ENCODE data around the gene STKLD1.

STKLD1 gene

DNA sequence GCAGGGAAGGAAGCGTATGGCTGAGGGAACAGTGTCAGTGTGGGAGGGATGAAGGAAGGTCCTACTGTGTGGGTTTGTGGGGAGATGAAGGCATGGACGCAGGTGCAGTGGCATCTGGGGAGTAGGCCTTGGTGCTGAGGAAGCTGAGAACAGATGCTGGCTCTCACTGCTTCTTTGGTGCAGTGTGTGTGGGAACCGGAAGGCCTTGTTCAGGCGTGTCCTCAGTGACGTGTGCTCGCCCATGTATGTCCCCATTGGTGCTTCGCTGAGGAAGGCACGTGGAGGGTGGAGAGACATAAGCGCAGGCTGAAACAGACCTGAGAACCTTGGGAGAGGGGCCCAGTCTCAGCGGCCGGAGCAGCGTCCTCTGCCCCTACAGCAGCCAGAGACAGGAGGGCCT is 64.7 kb downstream of the STKLD1 start:
- H2BK120ac ChIP-seq (ENCODE audit: low read depth, low read length), result no peak overlapping the region
- H3K23ac ChIP-seq (ENCODE audit: low read depth, low read length, poor library complexity), result peak overlapping the region; percentile 34
- no peak overlapping the region for H3K14ac ChIP-seq (ENCODE audit: low read length)
- no peak overlapping the region for H3K27ac ChIP-seq (replicated peaks; ENCODE audit: low read length)
- no peaks in the 10 kb centered on the region for H3K9me3 ChIP-seq (replicated peaks in 1 of 2; ENCODE audit: control insufficient read depth in 2 of 2, insufficient read depth in 1 of 2, low read depth in 1 of 2, low read length in 2 of 2)
- H2BK5ac ChIP-seq (ENCODE audit: low read length), result peak overlapping the region; percentile 71
- no peak for DNase-seq (ENCODE audit: low spot score)
- no peak overlapping the region for H4K8ac ChIP-seq (ENCODE audit: low read depth, low read length)
- peak overlapping the region; percentile 30 for H2BK12ac ChIP-seq (ENCODE audit: low read length)
- no peak overlapping the region for H2BK15ac ChIP-seq (ENCODE audit: low read length)
- no peak overlapping the region for H3K4me3 ChIP-seq (ENCODE audit: low read length in 2 of 2)
- H3K18ac ChIP-seq (ENCODE audit: low read length), result no peak overlapping the region
- no peaks in the 10 kb centered on the region for H3K36me3 ChIP-seq (replicated peaks in 1 of 2; ENCODE audit: control insufficient read depth in 2 of 2, insufficient read depth in 2 of 2, low read length in 2 of 2)
- no peaks in the 10 kb centered on the region for H3K27me3 ChIP-seq (ENCODE audit: control insufficient read depth in 3 of 3, insufficient read depth in 3 of 3, low read depth in 1 of 3, low read length in 3 of 3)
- H3K79me1 ChIP-seq (ENCODE audit: low read depth, low read length), result no peaks in the 10 kb centered on the region
- H2AK5ac ChIP-seq (ENCODE audit: low read depth, low read length), result no peak overlapping the region
- H3K4me2 ChIP-seq (ENCODE audit: insufficient read depth, low read length, poor library complexity, severe bottlenecking), result no peak overlapping the region
- no peak overlapping the region for H3K4ac ChIP-seq (ENCODE audit: low read length)
- H3K4me1 ChIP-seq (ENCODE audit: control insufficient read depth in 2 of 2, insufficient read depth in 1 of 2, low read depth in 1 of 2, low read length in 2 of 2), result no peaks in the 10 kb centered on the region
- H2AFZ ChIP-seq (ENCODE audit: low read length), result no peak overlapping the region
- H4K91ac ChIP-seq (ENCODE audit: low read depth, low read length, poor library complexity), result no peak overlapping the region
- H3K9ac ChIP-seq (ENCODE audit: low read depth, low read length, poor library complexity), result peak overlapping the region; percentile 77
- no CpG with 5 or more reads among the region's 12 CpGs for WGBS, 2 donors (ENCODE audit: extremely low coverage in 2 of 2, insufficient read length in 2 of 2, insufficient replicate concordance in 1 of 2)

DNA sequence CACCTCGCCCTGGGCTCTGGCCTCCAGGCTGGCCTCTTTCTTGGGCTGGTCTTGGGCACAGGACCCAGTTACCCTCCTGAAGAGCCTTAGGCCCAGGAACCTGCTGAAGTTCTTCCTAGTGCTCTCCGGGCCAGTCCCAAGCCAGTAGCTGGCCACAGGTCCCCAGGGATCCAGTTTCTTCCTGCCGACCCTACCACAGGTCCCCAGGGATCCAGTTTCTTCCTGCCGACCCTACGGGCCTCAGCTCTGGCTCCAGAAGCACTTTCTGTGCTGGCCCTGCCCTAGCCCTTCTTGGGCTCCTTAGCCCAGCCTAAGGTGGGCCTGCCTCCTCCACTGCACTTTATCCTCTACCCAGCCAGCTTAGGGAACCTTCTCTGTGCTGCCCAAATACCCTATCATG is 65.4 kb downstream of the STKLD1 start:
- Histone ChIP-seq H3K9me3 (replicated peaks in 1 of 2; ENCODE audit: control insufficient read depth in 2 of 2, insufficient read depth in 1 of 2, low read depth in 1 of 2, low read length in 2 of 2) (no peaks in the 10 kb centered on the region), H3K18ac (ENCODE audit: low read length) (no peak overlapping the region), H3K79me1 (ENCODE audit: low read depth, low read length) (no peaks in the 10 kb centered on the region), H2BK5ac (ENCODE audit: low read length) (no peak overlapping the region), H2AFZ (ENCODE audit: low read length) (no peak overlapping the region), H3K4me2 (ENCODE audit: insufficient read depth, low read length, poor library complexity, severe bottlenecking) (no peak overlapping the region), H2BK12ac (ENCODE audit: low read length) (no peak overlapping the region), H3K27ac (replicated peaks; ENCODE audit: low read length) (no peak overlapping the region), H2BK15ac (ENCODE audit: low read length) (no peak overlapping the region), H3K36me3 (replicated peaks in 1 of 2; ENCODE audit: control insufficient read depth in 2 of 2, insufficient read depth in 2 of 2, low read length in 2 of 2) (no peaks in the 10 kb centered on the region), H4K8ac (ENCODE audit: low read depth, low read length) (no peak overlapping the region), H3K27me3 (ENCODE audit: control insufficient read depth in 3 of 3, insufficient read depth in 3 of 3, low read depth in 1 of 3, low read length in 3 of 3) (no peaks in the 10 kb centered on the region), H3K23ac (ENCODE audit: low read depth, low read length, poor library complexity) (no peak overlapping the region), H3K9ac (ENCODE audit: low read depth, low read length, poor library complexity) (no peak overlapping the region), H4K91ac (ENCODE audit: low read depth, low read length, poor library complexity) (no peak overlapping the region), H3K14ac (ENCODE audit: low read length) (no peak overlapping the region), H2AK5ac (ENCODE audit: low read depth, low read length) (peak overlapping the region; percentile 25), H3K4me1 (ENCODE audit: control insufficient read depth in 2 of 2, insufficient read depth in 1 of 2, low read depth in 1 of 2, low read length in 2 of 2) (no peaks in the 10 kb centered on the region), H2BK120ac (ENCODE audit: low read depth, low read length) (no peak overlapping the region), H3K4me3 (ENCODE audit: low read length in 2 of 2) (no peak overlapping the region), H3K4ac (ENCODE audit: low read length) (no peak overlapping the region)
- WGBS, 2 donors (ENCODE audit: extremely low coverage in 2 of 2, insufficient read length in 2 of 2, insufficient replicate concordance in 1 of 2), result no CpG with 5 or more reads among the region's 5 CpGs
- no peak for DNase-seq (ENCODE audit: low spot score)

DNA sequence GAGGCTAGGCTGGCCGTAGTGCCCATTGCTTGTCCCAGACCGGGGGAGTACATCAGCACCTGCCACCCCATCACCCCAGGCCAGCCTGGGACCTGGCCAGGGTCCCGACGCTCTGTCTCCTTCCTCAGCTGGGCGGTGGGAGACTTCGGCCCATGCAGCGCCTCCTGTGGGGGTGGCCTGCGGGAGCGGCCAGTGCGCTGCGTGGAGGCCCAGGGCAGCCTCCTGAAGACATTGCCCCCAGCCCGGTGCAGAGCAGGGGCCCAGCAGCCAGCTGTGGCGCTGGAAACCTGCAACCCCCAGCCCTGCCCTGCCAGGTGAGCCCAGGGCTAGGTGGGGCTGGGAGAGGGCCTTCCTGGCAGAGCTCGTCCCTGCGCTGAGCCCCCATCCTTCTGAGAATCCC is 67.1 kb downstream of the STKLD1 start:
- Histone ChIP-seq H2BK5ac (ENCODE audit: low read length) (peak overlapping the region; percentile 2), H2BK12ac (ENCODE audit: low read length) (peak overlapping the region; percentile 58), H2BK15ac (ENCODE audit: low read length) (no peak overlapping the region), H2BK120ac (ENCODE audit: low read depth, low read length) (no peak overlapping the region), H3K4me2 (ENCODE audit: insufficient read depth, low read length, poor library complexity, severe bottlenecking) (no peak overlapping the region), H2AFZ (ENCODE audit: low read length) (no peak overlapping the region), H3K27me3 (ENCODE audit: control insufficient read depth in 3 of 3, insufficient read depth in 3 of 3, low read depth in 1 of 3, low read length in 3 of 3) (no peaks in the 10 kb centered on the region), H3K79me1 (ENCODE audit: low read depth, low read length) (no peaks in the 10 kb centered on the region), H3K36me3 (replicated peaks in 1 of 2; ENCODE audit: control insufficient read depth in 2 of 2, insufficient read depth in 2 of 2, low read length in 2 of 2) (no peaks in the 10 kb centered on the region), H2AK5ac (ENCODE audit: low read depth, low read length) (no peak overlapping the region), H4K91ac (ENCODE audit: low read depth, low read length, poor library complexity) (peak overlapping the region; percentile 68), H3K14ac (ENCODE audit: low read length) (no peak overlapping the region), H3K27ac (replicated peaks; ENCODE audit: low read length) (no peak overlapping the region), H3K4me1 (ENCODE audit: control insufficient read depth in 2 of 2, insufficient read depth in 1 of 2, low read depth in 1 of 2, low read length in 2 of 2) (no peaks in the 10 kb centered on the region), H4K8ac (ENCODE audit: low read depth, low read length) (no peak overlapping the region), H3K9ac (ENCODE audit: low read depth, low read length, poor library complexity) (peak overlapping the region; percentile 37), H3K9me3 (replicated peaks in 1 of 2; ENCODE audit: control insufficient read depth in 2 of 2, insufficient read depth in 1 of 2, low read depth in 1 of 2, low read length in 2 of 2) (no peaks in the 10 kb centered on the region), H3K4me3 (ENCODE audit: low read length in 2 of 2) (no peak overlapping the region), H3K18ac (ENCODE audit: low read length) (no peak overlapping the region), H3K23ac (ENCODE audit: low read depth, low read length, poor library complexity) (peak overlapping the region; percentile 78), H3K4ac (ENCODE audit: low read length) (no peak overlapping the region)
- no CpG with 5 or more reads among the region's 15 CpGs for WGBS, 2 donors (ENCODE audit: extremely low coverage in 2 of 2, insufficient read length in 2 of 2, insufficient replicate concordance in 1 of 2)
- no peak for DNase-seq (ENCODE audit: low spot score)

DNA sequence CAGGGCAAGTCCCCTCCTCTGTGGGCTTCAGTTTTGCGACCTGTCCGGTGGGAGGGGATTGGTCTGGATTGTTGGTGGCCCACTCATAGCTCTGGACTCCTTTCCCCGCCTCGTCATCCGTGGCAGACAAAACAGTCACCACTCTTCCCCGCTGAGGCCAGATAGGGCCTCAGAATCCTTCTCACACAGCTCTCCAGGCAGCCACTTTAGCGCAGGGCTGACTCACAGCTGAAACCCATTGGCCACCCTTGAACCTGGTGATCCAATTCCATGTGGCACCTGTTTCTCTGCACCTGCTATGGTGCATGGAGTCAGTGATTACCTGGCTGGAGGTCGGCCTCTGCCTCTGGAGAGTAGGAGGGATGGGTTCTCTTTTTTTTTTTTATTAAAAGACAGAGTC is 67.8 kb downstream of the STKLD1 start:
- Histone ChIP-seq H2AK5ac (ENCODE audit: low read depth, low read length) (no peak overlapping the region), H2BK5ac (ENCODE audit: low read length) (no peak overlapping the region), H3K18ac (ENCODE audit: low read length) (no peak overlapping the region), H4K8ac (ENCODE audit: low read depth, low read length) (no peak overlapping the region), H3K36me3 (replicated peaks in 1 of 2; ENCODE audit: control insufficient read depth in 2 of 2, insufficient read depth in 2 of 2, low read length in 2 of 2) (no peaks in the 10 kb centered on the region), H3K9ac (ENCODE audit: low read depth, low read length, poor library complexity) (no peak overlapping the region), H3K79me1 (ENCODE audit: low read depth, low read length) (no peaks in the 10 kb centered on the region), H3K14ac (ENCODE audit: low read length) (no peak overlapping the region), H4K91ac (ENCODE audit: low read depth, low read length, poor library complexity) (no peak overlapping the region), H2BK12ac (ENCODE audit: low read length) (no peak overlapping the region), H3K4me3 (ENCODE audit: low read length in 2 of 2) (peak overlapping the region in 1 of 2 donors; percentile 38), H2BK15ac (ENCODE audit: low read length) (no peak overlapping the region), H3K27me3 (ENCODE audit: control insufficient read depth in 3 of 3, insufficient read depth in 3 of 3, low read depth in 1 of 3, low read length in 3 of 3) (no peaks in the 10 kb centered on the region), H3K4me1 (ENCODE audit: control insufficient read depth in 2 of 2, insufficient read depth in 1 of 2, low read depth in 1 of 2, low read length in 2 of 2) (no peaks in the 10 kb centered on the region), H3K23ac (ENCODE audit: low read depth, low read length, poor library complexity) (no peak overlapping the region), H3K27ac (replicated peaks; ENCODE audit: low read length) (no peak overlapping the region), H2AFZ (ENCODE audit: low read length) (no peak overlapping the region), H3K9me3 (replicated peaks in 1 of 2; ENCODE audit: control insufficient read depth in 2 of 2, insufficient read depth in 1 of 2, low read depth in 1 of 2, low read length in 2 of 2) (no peaks in the 10 kb centered on the region), H2BK120ac (ENCODE audit: low read depth, low read length) (no peak overlapping the region), H3K4ac (ENCODE audit: low read length) (no peak overlapping the region), H3K4me2 (ENCODE audit: insufficient read depth, low read length, poor library complexity, severe bottlenecking) (no peak overlapping the region)
- no peak for DNase-seq (ENCODE audit: low spot score)
- WGBS, 2 donors (ENCODE audit: extremely low coverage in 2 of 2, insufficient read length in 2 of 2, insufficient replicate concordance in 1 of 2), result no CpG with 5 or more reads among the region's 8 CpGs

Measured in neuronal stem cell (in vitro differentiated cells).